HepG2 (cell line): ENCODE data around the gene GIMAP8. TPM values are rescaled to one million over a fixed set of nuclear protein-coding genes. Genes with fewer than 3 reads are reported as not detected.

Source experiments
- ATAC-seq: fragments of 200-7000 bp; cut with Tn5 transposase; 3 replicates; pipeline ENCODE4 v1.9.1; 2020; ENCODE audit warnings: mild to moderate bottlenecking, moderate library complexity
- BruUV-seq: library from RNA; stranded (reverse); fragments of 400-500 nt; replicated peaks from 2 replicates; lab custom pipeline; 2021; lab: Mats Ljungman, UMichigan
- CTCF ChIA-PET: fragments of 300-600 bp; formaldehyde crosslinking; extraction: SDS; loops from one replicate; lab custom pipeline; 2021; ENCODE audit warnings: low total read pairs, inconsistent platforms, low intra/inter-chr PET ratio; lab: Yijun Ruan, JAX
- POLR2A ChIA-PET: fragments of 350-600 bp; sonication (Branson Sonifier 250); formaldehyde crosslinking; loops from one replicate; lab custom pipeline; 2020; ENCODE audit warnings: antibody characterized with exemption, inconsistent platforms; lab: Yijun Ruan, JAX
- DNase-seq: peaks from one replicate; pipeline ENCODE4 v3.0.0-alpha.2; 2015; ENCODE audit warnings: low spot score
- FAIRE-seq: peaks from 3 replicates; lab custom pipeline; 2011; peaks lifted over from hg19 to GRCh38; lab: Jason Lieb, UNC
- H2AFZ ChIP-seq: one replicate; pipeline ENCODE4 v1.6.1; 2011; ENCODE audit warnings: low read length, inconsistent platforms
- H3K27ac ChIP-seq: fragments of 300-600 bp; 3 replicates; pipeline ENCODE4 v1.8.0; 2011; ENCODE audit warnings: mixed run types, mild to moderate bottlenecking, mixed read lengths, low read length, inconsistent platforms; ENCODE audit not compliant: insufficient read depth; ENCODE audit errors: extremely low read length
- H3K27me3 ChIP-seq, 2 experiments: fragments of 200-600 bp in 1 of 2; 2 replicates in 1 of 2; 3 replicates in 1 of 2; pipeline versions ENCODE4 v1.6.0 to v1.8.0; 2011; ENCODE audit warnings: low read length in 2 of 2, mild to moderate bottlenecking in 2 of 2, moderate library complexity in 2 of 2, inconsistent platforms in 1 of 2; ENCODE audit not compliant: insufficient read depth in 2 of 2, control insufficient read depth in 1 of 2
- H3K36me3 ChIP-seq, 2 experiments: fragments of 200-600 bp in 1 of 2; replicated peaks in 1 of 2; 2 replicates in 1 of 2; 3 replicates in 1 of 2; pipeline versions ENCODE4 v1.5.1 to v1.8.0; 2011; ENCODE audit warnings: low read length in 2 of 2, inconsistent platforms in 1 of 2; ENCODE audit not compliant: insufficient read depth in 2 of 2, control insufficient read depth in 1 of 2
- H3K4me1 ChIP-seq: 2 replicates; pipeline ENCODE4 v1.5.1; 2012; ENCODE audit warnings: low read length, inconsistent platforms; ENCODE audit not compliant: insufficient read depth
- H3K4me2 ChIP-seq: 2 replicates; pipeline ENCODE4 v1.6.0; 2011; ENCODE audit warnings: low read depth, low read length, inconsistent platforms
- H3K4me3 ChIP-seq, 3 experiments: fragments of 200-600 bp in 1 of 3; sonication (generic), shearing (Covaris generic) in 1 of 3; replicated peaks in 1 of 3; 2 replicates each; pipeline ENCODE4 v1.5.1; 2011 to 2016; ENCODE audit warnings: low read length in 3 of 3, inconsistent platforms in 2 of 3, low read depth in 2 of 3, mild to moderate bottlenecking in 2 of 3, control low read depth in 1 of 3, mixed read lengths in 1 of 3; ENCODE audit not compliant: insufficient read depth in 1 of 3
- H3K79me2 ChIP-seq: one replicate; pipeline ENCODE4 v1.6.1; 2011; ENCODE audit warnings: low read length, inconsistent platforms; ENCODE audit not compliant: insufficient read depth
- H3K9ac ChIP-seq: 2 replicates; pipeline ENCODE4 v1.6.0; 2011; ENCODE audit warnings: mild to moderate bottlenecking, low read depth, low read length, inconsistent platforms; ENCODE audit not compliant: insufficient read depth
- H3K9me3 ChIP-seq: 2 replicates; pipeline ENCODE4 v1.5.1; 2012; ENCODE audit warnings: mild to moderate bottlenecking, low read length
- H4K20me1 ChIP-seq: 2 replicates; pipeline ENCODE4 v1.6.0; 2011; ENCODE audit warnings: inconsistent platforms, mild to moderate bottlenecking, low read length, moderate library complexity; ENCODE audit not compliant: insufficient read depth
- E2F5 ChIP-seq: sonication (generic); formaldehyde crosslinking; conservative IDR thresholded peaks from 2 replicates; pipeline ENCODE4 v1.4.0; 2020; ENCODE audit warnings: missing genetic modification reagents
- FOXM1 ChIP-seq: sonication (generic); formaldehyde crosslinking; IDR thresholded peaks from 2 replicates; pipeline ENCODE4 v1.5.0; 2020; ENCODE audit warnings: missing genetic modification reagents
- GATA4 ChIP-seq: sonication (generic); IDR thresholded peaks from 2 replicates; pipeline ENCODE4 v1.6.1; 2016; ENCODE audit warnings: antibody characterized with exemption, low read depth, borderline replicate concordance
- MLLT10 ChIP-seq: sonication (generic); formaldehyde crosslinking; IDR thresholded peaks from 2 replicates; pipeline ENCODE4 v1.4.0; 2020; ENCODE audit warnings: missing genetic modification reagents
- PPARG ChIP-seq: conservative IDR thresholded peaks from 2 replicates; pipeline ENCODE4 v1.6.1; 2016; ENCODE audit warnings: missing biosample characterization, missing genetic modification reagents
- RFXAP ChIP-seq: sonication (generic); formaldehyde crosslinking; IDR thresholded peaks from 2 replicates; pipeline ENCODE4 v1.4.0; 2020; ENCODE audit warnings: missing genetic modification reagents, borderline replicate concordance
- THRA ChIP-seq: sonication (generic); formaldehyde crosslinking; IDR thresholded peaks from 2 replicates; pipeline ENCODE4 v1.4.0; 2020; ENCODE audit warnings: missing genetic modification reagents, borderline replicate concordance
- ZNF550 ChIP-seq: sonication (generic); formaldehyde crosslinking; IDR thresholded peaks from 2 replicates; pipeline ENCODE4 v1.4.0; 2020; ENCODE audit warnings: mild to moderate bottlenecking, missing genetic modification reagents, borderline replicate concordance
- ZNF770 ChIP-seq: sonication (generic); formaldehyde crosslinking; IDR thresholded peaks from 2 replicates; pipeline ENCODE4 v1.5.0; 2020; ENCODE audit warnings: mild to moderate bottlenecking, missing genetic modification reagents
- WGBS: methylation state at CpG from one replicate; pipeline ENCODE4 v1.1.6; 2017; ENCODE audit warnings: low lambda C conversion rate; 5-methylcytosine and 5-hydroxymethylcytosine counted together
- in situ Hi-C: cut with HindIII; loops from 2 replicates; pipeline ENCODE4 v1.10.0; 2017; ENCODE audit warnings: low pct_unique_long_range_greater_than_20kb; ENCODE audit not compliant: extremely low pct_ligation_motif_present
- intact Hi-C: fragments of 100-400 bp; cut with micrococcal nuclease; formaldehyde crosslinking; loops from one replicate; pipeline ENCODE4 v1.10.0; 2022; ENCODE audit not compliant: unreplicated experiment
- polyA plus RNA-seq, 8 experiments: library from polyadenylated mRNA; depleted of rRNA in 3 of 8; stranded (reverse) in 7 of 8; unstranded in 1 of 8; fragments of >200 nt; fragmentation: Illumina TruSeq in 4 of 8; extraction: Trizol in 4 of 8; gene quantifications; 2 replicates each; pipeline versions ENCODE4 v1.2.1 to v1.2.3, GENCODE V29; 2011 to 2016; ENCODE audit warnings: low read depth in 4 of 8, missing spikeins in 1 of 8, mixed read lengths in 1 of 8; ENCODE audit not compliant: insufficient read depth in 1 of 8
- total RNA-seq, 5 experiments: library from RNA; depleted of rRNA; stranded (reverse); fragments of >200 nt; fragmentation: Illumina TruSeq; extraction: Trizol; gene quantifications; 2 replicates each; pipeline ENCODE4 v1.2.3, GENCODE V29; 2016; ENCODE audit warnings: low read depth in 1 of 5

GIMAP8 gene
- total and polyA plus RNA-seq, 2 of the 13 experiments (the other 11 are each of a cell fraction or from before 2014, with no cell fraction given), result not detected

GRCh38 chr7:150434240-150434639 lies 16.2 kb upstream of the GIMAP8 start:
- whole genome bisulfite sequencing, result 34% methylated on average over 8 of the region's 8 CpGs
- no peaks in the 10 kb centered on the region for H3K79me2 ChIP-seq
- TF ChIP-seq ZNF770 (CRISPR knock-in tag), result no peak
- TF ChIP-seq GATA4, result no peak
- no peak for TF ChIP-seq RFXAP
- no peak for TF ChIP-seq E2F5 (CRISPR knock-in tag)
- TF ChIP-seq PPARG (CRISPR knock-in tag), result no peak
- TF ChIP-seq MLLT10, result no peak
- no peak for TF ChIP-seq ZNF550 (CRISPR knock-in tag)
- TF ChIP-seq THRA (CRISPR knock-in tag), result no peak
- TF ChIP-seq FOXM1 (CRISPR knock-in tag), result no peak
- TF ChIP-seq, all 625 proteins: peak for 0
- no peaks in the 10 kb centered on the region for H3K36me3 ChIP-seq
- no peak overlapping the region for H3K4me3 ChIP-seq
- H4K20me1 ChIP-seq, result no peaks in the 10 kb centered on the region
- intact Hi-C loops, result no loop called here
- H3K27ac ChIP-seq, result no peak overlapping the region
- H3K4me2 ChIP-seq, result no peak overlapping the region
- in situ Hi-C loops, result no loop called here
- no peak for ATAC-seq
- H2AFZ ChIP-seq, result no peak overlapping the region
- CTCF ChIA-PET, result no interaction called here
- POLR2A ChIA-PET, result no interaction called here
- DNase-seq, result no peak
- FAIRE-seq, result no peak
- H3K9me3 ChIP-seq, result no peaks in the 10 kb centered on the region
- H3K27me3 ChIP-seq, result peaks cover 0 to 40% of the 10 kb centered on the region in 2 experiments; a peak in 3 of 5 replicates
- no peaks in the 10 kb centered on the region for H3K4me1 ChIP-seq
- H3K9ac ChIP-seq, result no peak overlapping the region
- BruUV-seq, result no TSS peak
